ENCODE data around the gene A2ML1.

The A2ML1 gene

GRCh38 chr12:8846305-8846704 is 23.9 kb downstream of the A2ML1 start:
- TF ChIP-seq CSDC2 (CRISPR knock-in tag; IDR thresholded peaks at IDR 0.05) (no peak), ARNTL (CRISPR knock-in tag; IDR thresholded peaks at IDR 0.05; ENCODE audit: borderline replicate concordance, low read depth) (no peak), ZNF8 (CRISPR knock-in tag; IDR thresholded peaks at IDR 0.05) (no peak), ZFP30 (CRISPR knock-in tag; IDR thresholded peaks at IDR 0.05) (no peak), TCF4 (CRISPR knock-in tag; IDR thresholded peaks at IDR 0.05; ENCODE audit: borderline replicate concordance) (no peak), ZNF70 (CRISPR knock-in tag; IDR thresholded peaks at IDR 0.05) (no peak), ZFP3 (CRISPR knock-in tag; IDR thresholded peaks at IDR 0.05) (no peak), ISL1 (CRISPR knock-in tag; IDR thresholded peaks at IDR 0.05) (no peak), SNAI2 (CRISPR knock-in tag; IDR thresholded peaks at IDR 0.05) (no peak), PPARA (CRISPR knock-in tag; IDR thresholded peaks at IDR 0.05; ENCODE audit: borderline replicate concordance) (no peak), RARB (CRISPR knock-in tag; IDR thresholded peaks at IDR 0.05) (no peak), ESRRG (CRISPR knock-in tag; IDR thresholded peaks at IDR 0.05) (no peak), CREB5 (CRISPR knock-in tag; IDR thresholded peaks at IDR 0.05; ENCODE audit: low read depth) (no peak), GLIS3 (CRISPR knock-in tag; IDR thresholded peaks at IDR 0.05) (no peak), ZC3H10 (CRISPR knock-in tag; IDR thresholded peaks at IDR 0.05) (no peak), PATZ1 (CRISPR knock-in tag; IDR thresholded peaks at IDR 0.05; ENCODE audit: borderline replicate concordance) (no peak), TSHZ2 (CRISPR knock-in tag; IDR thresholded peaks at IDR 0.05) (no peak), CSRNP3 (CRISPR knock-in tag; IDR thresholded peaks at IDR 0.05) (no peak), POU6F1 (CRISPR knock-in tag; IDR thresholded peaks at IDR 0.05; ENCODE audit: borderline replicate concordance, low read depth) (no peak), TOX (CRISPR knock-in tag; IDR thresholded peaks at IDR 0.05; ENCODE audit: borderline replicate concordance) (no peak)
- no peak for ATAC-seq

GRCh38 chr12:8847435-8847834 is 25.0 kb downstream of the A2ML1 start:
- no peak for ATAC-seq
- TF ChIP-seq ESRRG (CRISPR knock-in tag; IDR thresholded peaks at IDR 0.05) (no peak), ARNTL (CRISPR knock-in tag; IDR thresholded peaks at IDR 0.05; ENCODE audit: borderline replicate concordance, low read depth) (no peak), ZC3H10 (CRISPR knock-in tag; IDR thresholded peaks at IDR 0.05) (no peak), BACH2 (CRISPR knock-in tag; IDR thresholded peaks at IDR 0.05; ENCODE audit: borderline replicate concordance) (no peak), CREB5 (CRISPR knock-in tag; IDR thresholded peaks at IDR 0.05; ENCODE audit: low read depth) (no peak), PPARA (CRISPR knock-in tag; IDR thresholded peaks at IDR 0.05; ENCODE audit: borderline replicate concordance) (no peak), TOX (CRISPR knock-in tag; IDR thresholded peaks at IDR 0.05; ENCODE audit: borderline replicate concordance) (no peak), CSRNP3 (CRISPR knock-in tag; IDR thresholded peaks at IDR 0.05) (no peak), TCF4 (CRISPR knock-in tag; IDR thresholded peaks at IDR 0.05; ENCODE audit: borderline replicate concordance) (no peak), PATZ1 (CRISPR knock-in tag; IDR thresholded peaks at IDR 0.05; ENCODE audit: borderline replicate concordance) (no peak), TSHZ2 (CRISPR knock-in tag; IDR thresholded peaks at IDR 0.05) (no peak), ZFP30 (CRISPR knock-in tag; IDR thresholded peaks at IDR 0.05) (no peak), CSDC2 (CRISPR knock-in tag; IDR thresholded peaks at IDR 0.05) (no peak), RARB (CRISPR knock-in tag; IDR thresholded peaks at IDR 0.05) (no peak), ZNF8 (CRISPR knock-in tag; IDR thresholded peaks at IDR 0.05) (no peak)

All from SK-N-SH treated with all-trans-retinoic acid at 6 μM for 48 hours (cell line).